ENCODE measurements around the gene BCL2. TPM values are rescaled to one million over a fixed set of nuclear protein-coding genes. Genes with fewer than 3 reads are reported as not detected.

BCL2 gene
- total RNA-seq, 1 experiment from 2014 or later, result 0.07 TPM

DNA sequence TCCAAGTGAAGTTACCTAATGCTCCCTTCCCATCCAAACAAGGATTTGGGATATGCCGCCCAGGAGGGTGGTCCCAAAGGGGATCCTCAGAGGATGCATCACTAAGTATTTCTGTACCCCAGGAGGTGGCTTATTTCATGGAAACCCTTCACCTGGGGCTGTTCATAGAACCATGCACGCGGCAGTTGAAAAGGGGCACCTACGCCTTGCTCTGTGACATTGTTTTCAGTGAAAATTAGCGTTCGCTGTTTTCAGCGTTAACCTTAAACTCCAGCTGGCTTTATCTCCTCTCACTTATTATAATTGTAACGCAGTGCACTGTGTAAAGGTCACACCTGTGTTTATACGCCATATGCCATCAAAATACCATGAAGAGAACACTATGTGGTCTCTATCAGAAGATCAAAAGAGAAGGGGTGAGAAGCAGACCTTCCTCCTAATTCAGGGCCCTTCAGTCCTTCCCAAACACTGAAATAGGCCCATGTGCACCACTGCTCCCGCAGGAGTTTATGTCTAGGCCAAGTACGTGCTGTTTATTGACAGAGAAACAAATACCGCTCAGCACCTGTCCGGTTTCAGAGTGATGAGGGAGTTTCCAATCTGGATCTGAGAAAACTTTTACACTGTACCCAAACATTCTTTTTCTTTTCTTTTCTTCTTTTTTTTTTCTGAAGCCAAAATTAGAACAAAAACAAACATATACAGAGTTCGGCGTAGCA lies 162.1 kb downstream of the BCL2 start:
- no peak for DNase-seq (ENCODE audit: low read depth)

DNA sequence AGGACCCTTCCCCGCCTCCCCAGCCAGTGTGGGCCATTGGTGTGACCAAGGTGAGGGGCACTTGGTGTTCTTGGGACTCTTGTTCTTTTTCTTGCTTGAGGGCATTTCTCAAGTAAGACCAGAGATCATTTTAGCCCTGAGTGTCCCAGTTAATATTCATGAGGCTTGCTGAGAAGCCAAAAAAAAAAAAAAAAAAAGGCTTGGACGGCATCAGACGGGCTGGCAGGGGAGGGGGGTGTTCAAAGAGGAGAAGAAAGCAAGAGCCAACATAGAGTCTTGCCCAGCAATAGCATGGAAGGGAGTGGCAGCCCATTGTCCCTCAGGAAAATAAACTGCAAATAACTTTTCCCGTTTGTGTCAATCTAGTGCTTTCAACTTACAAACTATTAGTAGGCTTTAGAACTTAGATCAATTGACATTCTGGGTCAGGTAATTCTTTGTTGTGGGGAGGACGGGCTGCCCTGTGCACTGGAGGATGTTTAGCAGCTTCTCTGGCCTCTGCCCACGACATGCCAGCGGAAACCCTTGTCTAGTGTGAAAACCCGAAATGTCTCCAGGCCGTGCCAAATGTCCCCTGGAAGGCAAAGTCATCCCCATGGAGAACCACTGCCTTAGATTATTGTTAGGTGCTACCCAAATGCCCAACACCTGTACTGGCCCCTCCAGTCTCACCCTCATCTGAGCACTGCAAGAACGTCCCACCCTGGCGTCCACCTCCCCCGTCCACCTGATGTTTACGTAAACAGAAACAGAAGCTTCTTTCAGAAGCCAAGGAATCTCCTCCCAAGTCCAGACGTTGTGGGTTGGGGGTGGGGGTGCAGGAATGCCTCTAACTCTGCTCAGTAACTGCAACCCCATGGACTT lies 163.4 kb downstream of the BCL2 start:
- DNase-seq (ENCODE audit: low read depth), result no peak

DNA sequence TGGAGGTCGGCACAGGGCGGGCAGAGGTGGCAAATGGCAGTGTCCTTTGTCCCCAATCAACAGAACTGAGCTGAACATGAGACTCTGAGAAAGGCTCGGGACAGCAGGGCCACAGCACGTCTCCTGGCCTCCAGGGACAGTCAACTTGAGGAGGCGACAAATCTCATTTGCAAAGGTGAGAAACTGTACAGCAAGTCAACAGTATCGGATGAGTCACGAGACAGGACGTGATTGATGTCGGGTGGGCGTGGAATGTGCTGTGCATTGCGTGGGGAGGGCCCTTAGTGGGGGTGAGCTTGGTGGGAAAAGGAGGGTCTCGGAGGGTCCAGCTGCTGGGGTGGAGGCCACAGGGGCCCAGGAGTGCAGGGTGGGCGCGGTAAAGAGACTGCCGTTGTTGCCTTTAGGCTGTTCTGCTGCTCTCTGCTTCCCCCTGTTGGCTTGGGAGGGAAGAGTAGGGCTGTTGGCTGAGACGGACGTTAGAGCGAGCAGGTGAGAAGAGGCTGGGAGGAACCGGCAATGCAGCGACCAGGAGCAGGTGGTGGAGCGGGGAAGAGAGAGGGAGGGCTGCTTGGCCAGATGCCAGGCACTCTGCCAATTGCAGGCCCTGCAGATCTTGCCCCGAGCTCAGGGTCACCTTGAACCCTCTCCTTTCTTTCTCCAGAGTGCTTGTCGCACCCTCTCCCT lies 164.3 kb downstream of the BCL2 start:
- peak; percentile 35 for DNase-seq (ENCODE audit: low read depth)

DNA sequence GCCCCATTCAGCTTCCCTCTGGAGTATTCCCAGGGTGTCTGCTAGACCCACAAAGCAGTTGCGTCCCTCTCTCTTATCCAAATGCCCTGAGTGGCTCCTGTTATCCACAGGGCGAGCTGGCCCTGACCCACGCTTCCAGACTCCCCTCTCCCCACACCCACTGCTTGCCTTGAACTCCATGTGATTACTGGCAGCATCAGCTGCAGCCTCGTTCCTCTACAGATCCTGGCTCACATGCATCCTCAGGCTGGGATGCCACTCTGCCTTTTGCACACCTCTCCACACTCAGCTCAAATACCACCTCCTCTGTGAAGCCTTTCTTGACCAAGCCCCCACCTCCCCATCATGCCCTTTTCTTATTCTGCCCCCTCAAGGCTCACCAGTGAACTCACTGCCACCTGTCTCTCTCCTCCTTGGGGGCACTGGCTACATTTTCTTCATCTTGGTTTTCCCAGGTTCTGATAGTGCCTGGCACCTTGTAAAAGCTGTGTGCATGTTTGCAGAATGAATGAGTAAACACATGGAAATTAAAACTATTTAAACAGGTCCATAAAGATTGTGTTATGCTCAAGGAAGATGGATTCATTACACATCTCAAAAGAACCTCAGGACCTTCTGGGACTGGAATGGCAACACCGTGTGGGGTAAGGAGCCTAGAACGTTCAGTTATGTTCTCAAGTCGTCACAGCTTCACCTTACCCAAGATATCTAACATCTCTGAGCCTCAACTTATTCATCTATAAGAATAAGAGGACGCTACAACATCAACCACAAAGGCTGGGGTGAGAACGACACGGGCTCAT lies 165.0 kb downstream of the BCL2 start:
- DNase-seq (ENCODE audit: low read depth), result no peak

DNA sequence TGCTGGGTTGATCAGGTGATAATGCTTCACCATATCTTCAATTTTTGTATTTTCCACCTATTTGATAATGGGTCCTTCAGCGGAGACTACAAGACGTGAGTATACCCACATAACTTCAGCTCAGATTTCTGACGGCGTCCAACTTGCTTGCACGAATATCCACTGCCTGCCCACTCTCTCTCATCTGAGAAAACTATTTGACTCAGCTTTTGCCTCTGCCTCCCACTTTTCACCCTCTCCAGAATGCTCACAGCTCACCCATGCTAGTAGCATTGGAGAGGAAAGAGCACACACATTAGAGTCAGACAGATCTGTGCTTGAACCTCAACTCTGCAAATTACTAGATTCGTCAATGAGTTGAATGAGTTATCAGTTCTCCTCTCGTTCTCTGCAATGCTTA lies 166.8 kb downstream of the BCL2 start:
- no peak for DNase-seq (ENCODE audit: low read depth)

DNA sequence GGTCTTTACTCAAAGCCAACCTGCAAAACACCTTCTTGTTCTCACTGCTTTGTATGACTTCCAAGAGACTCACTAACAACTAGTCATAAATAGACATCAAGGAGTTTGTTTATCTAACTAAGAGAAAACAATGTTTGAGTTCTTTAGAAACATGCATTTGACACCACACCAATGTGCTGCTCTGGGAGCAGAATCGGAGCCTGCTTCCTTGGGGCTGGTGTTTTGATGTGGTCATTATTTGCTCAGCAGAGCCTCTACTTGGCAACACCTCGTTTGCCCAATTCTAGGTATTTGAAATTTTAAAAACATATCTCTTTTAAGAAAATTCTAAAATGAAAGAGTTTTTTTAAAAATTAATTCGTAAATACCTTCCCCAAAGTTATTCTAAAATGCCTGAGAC lies 167.5 kb downstream of the BCL2 start:
- no peak for DNase-seq (ENCODE audit: low read depth)

DNA sequence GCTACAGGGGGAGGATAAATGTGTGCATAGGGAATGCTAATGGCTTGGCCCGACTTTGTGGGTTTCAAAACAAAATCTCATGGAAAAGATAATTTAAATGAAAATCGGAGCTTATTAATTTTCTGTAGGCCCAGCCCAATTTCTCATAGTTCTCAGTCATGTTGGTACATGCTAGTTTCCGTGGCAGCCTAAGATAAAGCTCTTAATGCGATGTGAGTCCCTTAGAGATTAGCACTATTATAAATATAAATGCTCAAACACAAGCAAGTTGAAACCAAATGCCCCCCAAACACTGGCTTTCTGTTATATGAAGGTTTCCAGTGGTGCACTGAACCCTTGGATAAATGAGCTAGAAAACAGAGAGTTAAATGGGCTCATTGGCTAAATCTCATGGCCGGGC lies 168.0 kb downstream of the BCL2 start:
- DNase-seq (ENCODE audit: low read depth), result no peak

DNA sequence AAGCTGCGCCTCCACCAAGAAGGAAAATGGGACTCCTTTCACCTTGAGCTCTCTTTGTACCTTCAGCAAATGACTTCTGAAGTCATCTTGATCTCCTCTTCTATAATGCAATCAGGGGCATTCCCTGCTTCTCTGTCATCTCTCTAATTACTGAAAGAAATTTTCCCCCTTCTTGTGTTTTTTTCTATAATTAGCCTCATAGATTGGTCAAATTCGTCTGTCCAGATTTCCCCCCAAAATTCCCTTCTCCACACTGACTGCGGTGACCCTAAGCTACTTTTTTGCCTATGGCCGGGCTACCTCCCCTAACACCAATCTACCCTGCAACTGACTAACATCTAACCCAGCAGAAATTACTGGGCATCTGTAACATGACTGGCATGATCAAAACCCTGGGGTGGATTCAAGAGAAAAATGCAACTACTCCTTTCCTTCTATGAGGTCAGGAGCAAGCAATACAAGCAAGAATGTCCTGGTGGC lies 168.6 kb downstream of the BCL2 start:
- DNase-seq (ENCODE audit: low read depth), result no peak

DNA sequence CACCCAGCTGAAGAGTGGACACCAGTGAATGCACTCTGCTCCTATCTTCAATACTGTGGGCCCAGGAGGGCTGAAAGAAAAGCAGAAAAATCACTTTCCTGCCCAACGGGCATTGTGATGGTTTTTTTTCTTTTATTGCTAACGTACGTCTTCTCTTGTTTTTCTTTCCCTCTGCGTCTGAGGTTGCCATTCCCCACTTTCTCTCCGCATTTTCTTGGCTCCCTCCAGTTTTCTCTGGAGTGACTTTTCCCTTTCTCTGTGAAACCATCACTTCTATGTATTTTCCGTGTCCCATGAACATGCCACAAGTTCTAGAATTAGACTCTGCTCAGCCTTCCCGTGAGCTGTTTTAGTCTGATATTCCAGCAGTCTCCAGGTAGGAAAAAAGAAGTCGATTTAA lies 169.2 kb downstream of the BCL2 start:
- no peak for DNase-seq (ENCODE audit: low read depth)

DNA sequence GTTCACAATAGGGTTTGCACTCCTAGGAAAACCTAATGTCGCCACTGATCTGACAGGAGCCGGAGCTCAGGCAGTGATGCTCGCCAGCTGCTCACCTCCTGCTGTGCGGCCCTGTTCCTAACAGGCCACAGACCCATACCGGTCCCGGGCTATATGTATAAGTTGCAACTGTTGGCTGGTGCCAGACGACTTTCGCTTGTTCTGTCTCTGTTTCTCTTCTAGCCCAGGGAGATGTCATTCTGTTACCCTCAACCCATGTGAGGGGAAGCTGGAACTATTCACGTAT lies 170.3 kb downstream of the BCL2 start:
- no peak for DNase-seq (ENCODE audit: low read depth)

DNA sequence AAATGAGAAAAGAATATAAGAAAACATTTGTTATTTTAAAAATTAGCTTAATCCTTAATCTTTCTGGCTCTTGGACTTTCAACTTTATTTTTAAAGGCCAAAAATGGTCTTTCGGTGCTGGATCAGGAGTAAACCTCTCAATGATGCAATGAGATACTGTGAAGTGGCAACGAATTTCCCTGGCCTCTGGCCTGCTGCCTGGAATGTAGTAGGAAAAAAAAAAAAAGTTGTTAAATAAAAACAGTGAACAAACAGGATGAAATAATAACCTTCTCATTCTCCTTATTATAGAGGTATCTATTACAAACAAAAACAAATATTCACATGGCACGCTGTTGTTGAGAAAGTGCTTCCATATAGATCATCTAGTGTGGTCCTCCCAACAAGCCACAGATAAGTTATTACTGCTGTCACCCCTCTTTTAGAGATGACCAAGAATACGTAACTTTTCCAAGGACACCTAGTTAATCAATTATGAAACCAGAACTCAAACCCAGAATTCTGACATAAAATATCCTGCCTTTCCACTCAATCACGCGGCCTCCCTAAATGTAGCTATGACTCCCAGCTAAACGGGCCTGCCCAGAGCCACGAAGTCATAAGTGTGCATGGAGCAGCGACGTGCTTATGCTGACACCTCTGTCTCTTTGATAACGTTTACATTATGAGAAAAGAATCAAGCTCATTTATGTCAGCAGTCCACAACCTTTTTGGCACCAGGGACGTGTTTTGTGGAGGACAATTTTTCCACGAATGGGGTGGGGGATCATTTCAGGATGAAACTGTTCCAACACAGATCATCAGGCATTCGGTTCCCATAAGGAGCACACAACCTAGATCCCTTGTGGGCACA lies 170.9 kb downstream of the BCL2 start:
- no peak for DNase-seq (ENCODE audit: low read depth)

DNA sequence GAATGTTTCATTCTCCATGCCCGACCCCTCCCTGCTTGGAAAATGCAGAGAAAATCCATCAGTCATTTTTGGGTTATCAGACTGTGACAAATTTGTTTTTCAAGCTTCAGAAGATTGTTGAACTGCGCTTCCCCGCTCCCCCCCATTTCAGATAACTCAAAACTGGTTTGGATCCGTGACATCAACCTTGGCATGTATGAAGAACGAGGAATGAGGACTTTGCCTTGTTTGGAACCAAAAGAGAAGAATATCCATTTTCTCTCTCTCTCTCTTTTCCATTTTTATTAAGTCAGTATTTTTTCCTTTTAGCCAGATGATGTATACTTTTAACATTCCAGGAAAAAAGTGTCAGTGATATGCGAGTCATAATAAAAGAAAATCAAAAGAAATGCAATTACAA lies 171.6 kb downstream of the BCL2 start:
- no peak for DNase-seq (ENCODE audit: low read depth)

DNA sequence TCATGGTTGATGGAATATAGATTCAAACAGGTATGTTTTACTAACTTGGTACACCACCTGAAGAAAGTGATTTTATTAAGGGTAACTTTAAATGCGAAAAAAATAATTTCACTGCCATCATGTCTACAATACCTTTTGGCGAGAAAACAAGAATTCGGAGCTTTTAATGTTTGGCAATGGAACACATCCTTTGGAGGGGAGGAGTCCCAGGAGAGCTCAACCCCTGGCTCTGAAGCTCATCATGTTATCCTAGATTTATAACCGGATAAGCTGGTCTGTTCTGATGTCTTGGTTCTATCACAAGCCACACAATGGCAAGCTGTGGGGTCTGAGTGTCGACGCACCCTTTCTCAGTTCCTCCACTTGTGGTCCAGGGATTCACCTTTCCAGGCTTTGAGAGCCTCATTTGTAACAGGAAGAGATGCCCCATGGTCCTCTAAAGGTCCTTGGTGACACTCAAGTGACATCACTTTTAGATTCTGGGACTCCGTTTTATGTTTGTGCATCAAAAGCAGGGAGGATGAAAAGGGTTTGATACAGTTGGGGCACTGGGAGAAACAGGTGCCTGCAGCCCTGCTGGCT lies 172.7 kb downstream of the BCL2 start:
- DNase-seq (ENCODE audit: low read depth), result no peak

DNA sequence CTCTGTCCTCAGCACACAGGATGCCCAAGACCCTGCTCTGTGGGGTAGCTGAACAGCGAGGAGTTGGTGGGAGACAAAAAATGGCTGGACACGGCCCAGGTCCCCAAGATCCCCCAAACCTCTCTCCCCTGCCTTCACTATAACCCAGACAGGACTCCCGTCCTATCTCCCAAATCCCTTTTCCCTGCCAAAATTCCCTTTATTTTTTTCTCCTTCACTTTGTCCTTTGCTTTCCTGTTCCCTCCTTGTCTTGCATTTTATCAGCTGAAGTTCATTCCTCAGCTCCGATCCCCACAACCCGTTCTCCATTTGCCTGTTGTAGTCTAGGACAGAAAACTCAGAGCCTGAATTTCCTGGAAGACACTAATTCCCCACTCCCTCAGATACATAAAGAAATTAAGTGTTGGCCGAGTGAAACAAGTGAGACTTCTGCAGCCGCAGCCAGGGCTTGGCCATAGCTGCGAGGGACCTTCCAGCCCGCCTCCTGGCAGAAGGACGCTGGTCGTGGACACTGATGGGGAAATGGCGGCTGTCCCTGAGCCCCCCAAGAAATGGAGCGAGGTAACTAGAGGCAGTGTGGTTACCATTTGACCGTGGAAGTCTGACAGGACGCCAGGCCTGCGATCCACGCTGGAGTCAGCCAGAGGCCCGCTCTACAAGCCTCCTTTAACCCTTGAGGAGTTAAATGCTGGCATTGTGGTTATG lies 173.6 kb downstream of the BCL2 start:
- DNase-seq (ENCODE audit: low read depth), result no peak

DNA sequence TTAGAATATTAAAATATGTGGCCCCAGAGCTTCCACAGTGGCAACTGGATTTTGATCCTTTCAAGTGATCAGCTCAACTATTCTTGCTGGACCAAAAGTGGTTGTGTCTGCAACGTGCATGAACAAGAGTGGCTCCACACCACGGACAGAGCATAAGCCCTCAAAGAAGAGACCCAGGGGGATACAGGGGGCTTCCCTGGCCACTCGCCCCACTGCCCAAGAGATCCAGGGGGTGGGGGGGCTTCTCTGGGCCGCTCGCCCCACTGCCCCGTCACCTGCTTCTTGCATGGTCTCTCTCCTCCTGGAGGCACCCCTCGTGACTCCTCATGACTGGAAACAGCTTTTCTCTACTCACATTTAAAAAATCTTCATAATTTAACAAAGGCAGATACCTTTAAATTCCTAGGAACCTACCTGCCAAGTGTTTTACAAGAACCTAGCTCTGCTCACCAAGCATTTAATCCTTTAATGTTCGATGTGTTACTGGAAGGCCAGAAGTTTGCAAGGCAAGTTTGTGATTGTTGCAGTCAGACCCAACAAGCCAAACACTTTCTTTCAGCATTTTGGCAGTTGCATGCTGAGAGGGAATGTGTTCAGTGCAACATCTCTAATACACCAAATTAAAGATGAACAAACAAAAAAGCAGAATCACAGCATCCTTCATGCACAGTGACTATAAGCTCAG lies 174.3 kb downstream of the BCL2 start:
- DNase-seq (ENCODE audit: low read depth), result no peak

DNA sequence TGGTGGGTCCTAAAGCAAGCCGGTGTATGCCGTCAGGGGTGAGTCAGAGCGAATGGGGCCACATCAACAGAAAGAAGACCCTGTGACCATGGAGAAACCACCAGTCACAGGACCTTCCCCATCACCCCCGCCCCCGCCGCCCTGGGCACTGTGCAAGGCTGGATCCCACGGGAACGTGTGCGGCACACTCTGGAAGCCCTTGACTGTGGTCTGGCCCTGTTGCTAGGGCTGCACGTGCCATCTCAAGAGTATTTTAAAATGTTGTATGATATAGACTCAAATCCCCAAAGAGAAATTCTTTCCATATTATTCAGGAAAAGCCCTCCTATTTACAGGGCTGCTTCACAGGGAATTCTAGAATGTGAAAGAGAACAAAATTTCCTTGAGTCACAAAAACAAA lies 174.8 kb downstream of the BCL2 start:
- no peak for DNase-seq (ENCODE audit: low read depth)

DNA sequence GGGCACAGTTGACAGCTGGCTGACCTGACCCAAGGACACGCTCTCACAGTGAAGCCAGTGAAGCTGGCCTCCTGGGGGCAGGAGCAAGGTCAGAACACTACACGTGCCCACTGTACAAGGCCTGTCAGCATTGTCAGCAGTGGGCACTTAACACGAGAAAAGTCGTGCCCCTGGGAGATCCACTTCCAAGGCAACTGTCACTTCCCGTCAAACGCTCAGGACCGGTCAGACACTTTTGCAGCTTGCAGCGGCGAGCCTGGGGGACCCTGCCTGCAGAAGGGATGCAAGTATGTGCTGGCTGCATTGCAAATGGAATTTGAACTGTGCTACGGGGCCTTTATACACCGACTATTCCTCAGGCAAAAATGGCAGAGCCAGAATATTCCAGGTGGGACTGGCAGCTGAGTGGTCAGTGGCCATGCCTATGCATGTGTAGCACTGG lies 176.2 kb downstream of the BCL2 start:
- DNase-seq (ENCODE audit: low read depth), result no peak

DNA sequence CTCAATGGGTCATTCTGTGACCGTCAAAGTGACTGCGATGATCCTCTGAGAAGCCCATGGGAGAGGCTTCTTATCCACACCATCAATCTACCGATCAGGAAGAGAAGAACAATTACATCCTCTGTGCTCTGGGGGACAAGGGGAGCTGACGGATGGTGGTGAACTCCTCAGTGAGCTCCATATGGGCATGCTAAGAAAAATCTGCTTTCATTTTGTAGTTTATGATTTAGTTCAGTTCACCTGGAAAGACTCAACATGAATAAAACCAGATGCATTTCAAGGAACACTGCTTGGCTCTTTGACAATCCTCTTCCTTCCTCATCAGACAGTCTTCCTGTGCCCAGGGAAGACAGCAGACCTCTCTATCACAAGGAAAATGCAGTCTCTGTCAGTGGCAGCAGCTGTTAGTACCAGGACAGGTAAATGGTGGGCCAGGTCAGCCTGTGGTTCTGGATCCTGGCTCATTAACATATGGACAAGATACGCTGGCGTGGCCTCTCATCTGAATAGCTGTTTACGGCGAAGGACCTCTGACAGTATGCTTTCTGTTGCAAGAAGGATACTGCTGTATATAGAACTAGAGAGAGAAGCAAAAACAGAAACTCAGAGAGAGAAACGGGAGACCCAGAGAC lies 176.9 kb downstream of the BCL2 start:
- no peak for DNase-seq (ENCODE audit: low read depth)

DNA sequence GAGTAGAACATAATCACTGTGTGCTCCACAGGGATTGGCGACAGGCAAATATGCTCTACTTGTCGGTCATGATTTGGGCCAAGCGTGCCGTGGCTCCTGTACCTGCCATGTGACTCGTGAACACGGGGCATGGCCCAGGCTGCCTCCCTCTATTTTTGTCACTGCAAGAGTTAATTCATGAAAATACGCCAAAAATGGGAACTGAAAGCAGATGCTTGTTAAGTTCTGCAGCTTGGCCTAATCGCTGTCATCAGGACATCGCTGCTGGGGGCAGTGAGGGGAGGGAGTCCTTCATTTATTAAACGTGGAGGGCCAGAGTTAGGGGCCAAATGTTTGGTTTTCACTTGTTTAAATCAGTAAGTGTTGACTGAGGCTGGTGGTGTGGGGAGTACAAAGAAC lies 177.8 kb downstream of the BCL2 start:
- DNase-seq (ENCODE audit: low read depth), result no peak

All from M059J (cell line).